Duodenal mucosa (tissue), 2 donors: Measurements from ENCODE around the gene SPINT1.

Source experiments
- H3K27ac ChIP-seq: one replicate; pipeline ENCODE4 v1.7.0; 2013; ENCODE audit warnings: low read depth, low read length
- H3K27me3 ChIP-seq, 2 donors: one replicate each; pipeline ENCODE4 v1.7.0; 2013; ENCODE audit warnings: low read length in 2 of 2, control low read depth in 1 of 2; ENCODE audit not compliant: insufficient read depth in 2 of 2, control insufficient read depth in 1 of 2
- H3K36me3 ChIP-seq, 2 donors: one replicate each; pipeline ENCODE4 v1.7.0; 2013; ENCODE audit warnings: low read length in 2 of 2, control low read depth in 1 of 2; ENCODE audit not compliant: insufficient read depth in 2 of 2, control insufficient read depth in 1 of 2
- H3K4me1 ChIP-seq, 2 donors: one replicate each; pipeline ENCODE4 v1.7.0; 2013; ENCODE audit warnings: low read length in 2 of 2, control low read depth in 1 of 2; ENCODE audit not compliant: insufficient read depth in 2 of 2, control insufficient read depth in 1 of 2
- H3K4me3 ChIP-seq, 2 donors: one replicate each; pipeline ENCODE4 v1.7.0; 2013; ENCODE audit warnings: low read length in 2 of 2, low read depth in 1 of 2
- H3K9ac ChIP-seq, 2 donors: one replicate each; pipeline ENCODE4 v1.7.0; 2013; ENCODE audit warnings: low read length in 2 of 2, low read depth in 1 of 2
- H3K9me3 ChIP-seq, 2 donors: one replicate each; pipeline ENCODE4 v1.7.0; 2013; ENCODE audit warnings: low read length in 2 of 2, control low read depth in 1 of 2; ENCODE audit not compliant: control insufficient read depth in 1 of 2

The SPINT1 gene

GRCh38 chr15:40872791-40873693 is 29.2 kb downstream of the SPINT1 start:
- Histone ChIP-seq H3K4me1 (peaks cover 12 to 17% of the 10 kb centered on the region in 2 donors), H3K4me3 (peak overlapping the region; percentile 61 to 62), H3K27me3 (no peaks in the 10 kb centered on the region), H3K9me3 (no peaks in the 10 kb centered on the region), H3K27ac (no peak overlapping the region), H3K9ac (no peak overlapping the region), H3K36me3 (no peaks in the 10 kb centered on the region)

- no peaks in the 10 kb centered on the region for H3K27me3 ChIP-seq
- H3K27ac ChIP-seq, result no peak within 1 kb of the TSS
- peaks cover 12 to 17% of the 10 kb centered on the region in 2 donors for H3K4me1 ChIP-seq
- no peaks in the 10 kb centered on the region for H3K9me3 ChIP-seq
- H3K36me3 ChIP-seq, result no peaks in the 10 kb centered on the region
- peak within 1 kb of the TSS in 1 of 2 donors; percentile 32 for H3K9ac ChIP-seq
- peak within 1 kb of the TSS; percentile 61 to 62 for H3K4me3 ChIP-seq
Measured at GRCh38 chr15:40873694-40874561, 30.1 kb downstream of the SPINT1 start, which contains the start of gene RHOV. Gene RHOV, minus strand, starts transcription at chr15:40874234. Its CDS starts 95 bp downstream, at chr15:40874139.

- H3K27ac ChIP-seq, result no peak overlapping the region
- no peaks in the 10 kb centered on the region for H3K9me3 ChIP-seq
- no peaks in the 10 kb centered on the region for H3K36me3 ChIP-seq
- H3K4me3 ChIP-seq, result no peak overlapping the region
- peaks cover 12 to 23% of the 10 kb centered on the region in 2 donors for H3K4me1 ChIP-seq
- no peak overlapping the region for H3K9ac ChIP-seq
- H3K27me3 ChIP-seq, result no peaks in the 10 kb centered on the region
Measured at GRCh38 chr15:40875991-40876730, 32.3 kb downstream of the SPINT1 start.

- no peaks in the 10 kb centered on the region for H3K9me3 ChIP-seq
- H3K9ac ChIP-seq, result no peak overlapping the region
- H3K27me3 ChIP-seq, result no peaks in the 10 kb centered on the region
- no peak overlapping the region for H3K27ac ChIP-seq
- peaks cover 0 to 17% of the 10 kb centered on the region in 2 donors for H3K4me1 ChIP-seq
- H3K4me3 ChIP-seq, result no peak overlapping the region
- H3K36me3 ChIP-seq, result no peaks in the 10 kb centered on the region
Measured at GRCh38 chr15:40877694-40878093, 33.8 kb downstream of the SPINT1 start.

- H3K4me3 ChIP-seq, result no peak overlapping the region
- H3K9me3 ChIP-seq, result no peaks in the 10 kb centered on the region
- no peak overlapping the region for H3K9ac ChIP-seq
- H3K4me1 ChIP-seq, result peaks cover 0 to 10% of the 10 kb centered on the region in 2 donors
- no peak overlapping the region for H3K27ac ChIP-seq
- no peaks in the 10 kb centered on the region for H3K27me3 ChIP-seq
- H3K36me3 ChIP-seq, result no peaks in the 10 kb centered on the region
Measured at GRCh38 chr15:40878785-40879184, 34.9 kb downstream of the SPINT1 start.

GRCh38 chr15:40879609-40880008 is 35.8 kb downstream of the SPINT1 start:
- Histone ChIP-seq H3K4me1 (peaks cover 0 to 6% of the 10 kb centered on the region in 2 donors), H3K4me3 (no peak overlapping the region), H3K27ac (no peak overlapping the region), H3K9ac (no peak overlapping the region), H3K36me3 (no peaks in the 10 kb centered on the region), H3K9me3 (no peaks in the 10 kb centered on the region), H3K27me3 (no peaks in the 10 kb centered on the region)

GRCh38 chr15:40881351-40881750 is 37.5 kb downstream of the SPINT1 start:
- Histone ChIP-seq H3K9ac (no peak overlapping the region), H3K4me1 (peaks cover 0 to 6% of the 10 kb centered on the region in 2 donors), H3K27me3 (no peaks in the 10 kb centered on the region), H3K9me3 (no peaks in the 10 kb centered on the region), H3K4me3 (no peak overlapping the region), H3K36me3 (no peaks in the 10 kb centered on the region), H3K27ac (no peak overlapping the region)

GRCh38 chr15:40886586-40886985 is 42.7 kb downstream of the SPINT1 start:
- Histone ChIP-seq H3K9ac (no peak overlapping the region), H3K27ac (no peak overlapping the region)

GRCh38 chr15:40889112-40889511 is 45.3 kb downstream of the SPINT1 start:
- H3K4me3 ChIP-seq, result no peak overlapping the region
- no peaks in the 10 kb centered on the region for H3K27me3 ChIP-seq
- no peaks in the 10 kb centered on the region for H3K36me3 ChIP-seq
- H3K9ac ChIP-seq, result no peak overlapping the region
- H3K27ac ChIP-seq, result no peak overlapping the region
- H3K4me1 ChIP-seq, result peaks cover 18 to 19% of the 10 kb centered on the region in 2 donors
- H3K9me3 ChIP-seq, result no peaks in the 10 kb centered on the region

More at GRCh38 chr15:40886586-40886985, 42.7 kb downstream of the SPINT1 start:
- Histone ChIP-seq H3K4me3 (no peak overlapping the region), H3K27me3 (no peaks in the 10 kb centered on the region), H3K36me3 (no peaks in the 10 kb centered on the region), H3K9me3 (no peaks in the 10 kb centered on the region), H3K4me1 (no peaks in the 10 kb centered on the region)
